OCI-LY7 (cell line): ENCODE results near the gene ATP6V0D1. TPM values are rescaled to one million over a fixed set of nuclear protein-coding genes. Genes with fewer than 3 reads are reported as not detected.

Source experiments
- BruUV-seq: library from RNA; stranded (reverse); fragments of 400-500 nt; replicated peaks from 2 replicates; lab custom pipeline; 2021; lab: Mats Ljungman, UMichigan
- CTCF ChIA-PET: fragments of 300-600 bp; sonication (Branson Sonifier 250); formaldehyde crosslinking; loops from one replicate; lab custom pipeline; 2022; ENCODE audit warnings: antibody characterized with exemption; ENCODE audit not compliant: unreplicated experiment; lab: Charles Lee
- POLR2A ChIA-PET: fragments of 300-600 bp; sonication (Branson Sonifier 250); formaldehyde crosslinking; loops from one replicate; lab custom pipeline; 2022; ENCODE audit warnings: antibody characterized with exemption; lab: Charles Lee
- DNase-seq: peaks from one replicate; pipeline ENCODE4 v3.0.0-alpha.2; 2015; ENCODE audit warnings: low spot score
- H2AFZ ChIP-seq: fragments of 200-600 bp; sonication (generic), shearing (Covaris generic); 2 replicates; pipeline ENCODE4 v1.6.1; 2014; ENCODE audit warnings: mild to moderate bottlenecking, antibody characterized with exemption, low read length, moderate library complexity
- H3K27ac ChIP-seq: fragments of 200-600 bp; sonication (generic); 2 replicates; pipeline ENCODE4 v1.5.1; 2014; ENCODE audit warnings: mixed run types, low read depth, mild to moderate bottlenecking, moderate library complexity, low read length, inconsistent platforms; ENCODE audit not compliant: poor library complexity, severe bottlenecking
- H3K36me3 ChIP-seq: fragments of 200-600 bp; sonication (generic); 2 replicates; pipeline ENCODE4 v1.6.1; 2014; ENCODE audit warnings: mild to moderate bottlenecking, antibody characterized with exemption, low read length, moderate library complexity, mixed read lengths; ENCODE audit not compliant: insufficient read depth
- H3K4me1 ChIP-seq: fragments of 200-600 bp; sonication (generic); 2 replicates; pipeline ENCODE4 v1.5.1; 2014; ENCODE audit warnings: mild to moderate bottlenecking, low read length; ENCODE audit not compliant: insufficient read depth, poor library complexity, severe bottlenecking
- H3K4me2 ChIP-seq: fragments of 200-600 bp; sonication (generic); 2 replicates; pipeline ENCODE4 v1.6.1; 2014; ENCODE audit warnings: mild to moderate bottlenecking, low read length
- H3K4me3 ChIP-seq: fragments of 200-600 bp; sonication (generic); 2 replicates; pipeline ENCODE4 v1.5.1; 2014; ENCODE audit warnings: mild to moderate bottlenecking, low read depth, low read length; ENCODE audit not compliant: poor library complexity, severe bottlenecking
- H3K79me2 ChIP-seq: fragments of 200-600 bp; sonication (generic); 2 replicates; pipeline ENCODE4 v1.6.1; 2016; ENCODE audit warnings: low read depth, mild to moderate bottlenecking, low read length, moderate library complexity, mixed read lengths; ENCODE audit not compliant: insufficient read depth
- H3K9me2 ChIP-seq: fragments of 200-600 bp; sonication (generic); 2 replicates; pipeline ENCODE4 v1.6.1; 2016; ENCODE audit warnings: mild to moderate bottlenecking, low read length, mixed read lengths; ENCODE audit not compliant: insufficient read depth
- H3K9me3 ChIP-seq: fragments of 200-600 bp; sonication (generic); 2 replicates; pipeline ENCODE4 v1.6.1; 2014; ENCODE audit warnings: mild to moderate bottlenecking, mixed run types, low read length, mixed read lengths
- H4K20me1 ChIP-seq: fragments of 200-600 bp; sonication (generic); 2 replicates; pipeline ENCODE4 v1.6.1; 2014; ENCODE audit warnings: mild to moderate bottlenecking, antibody characterized with exemption, low read length, moderate library complexity, mixed read lengths; ENCODE audit not compliant: insufficient read depth
- CTCF ChIP-seq: fragments of 200-600 bp; sonication (generic); conservative IDR thresholded peaks from 2 replicates; pipeline ENCODE4 v1.5.1; 2014; ENCODE audit warnings: mild to moderate bottlenecking, antibody characterized with exemption, low read length, moderate library complexity, mixed read lengths
- EZH2phosphoT487 ChIP-seq: fragments of 200-600 bp; sonication (generic); IDR thresholded peaks from 2 replicates; pipeline ENCODE4 v1.6.1; 2018; ENCODE audit warnings: low read depth, borderline replicate concordance, mild to moderate bottlenecking, mixed run types, antibody characterized with exemption, low read length, moderate library complexity, mixed read lengths
- intact Hi-C: fragments of 100-400 bp; cut with micrococcal nuclease; formaldehyde crosslinking; loops from one replicate; pipeline ENCODE4 v1.10.0; 2022; ENCODE audit not compliant: unreplicated experiment
- total RNA-seq, 2 experiments: library from RNA; depleted of rRNA in 1 of 2; stranded (reverse); fragments of >200 nt in 1 of 2; shearing (Covaris generic) in 1 of 2; gene quantifications; 2 replicates each; pipeline ENCODE4 v1.2.3, GENCODE V29; 2014 to 2022

Gene ATP6V0D1
- total RNA-seq, 2 experiments from 2014 or later = 24.4 to 38.0 TPM

- H3K4me2 ChIP-seq = no peak overlapping the region
- intact Hi-C loops = loop anchor here (5.0 kb wide), 2 partner anchors 47 to 117 kb away; partner anchors contain the start of gene PLEKHG4
- no peaks in the 10 kb centered on the region for H3K36me3 ChIP-seq
- H3K27ac ChIP-seq = no peak overlapping the region
- DNase-seq = no peak
- H3K4me3 ChIP-seq = no peak overlapping the region
- TF ChIP-seq CTCF = no peak
- no peak for TF ChIP-seq EZH2phosphoT487
- no peaks in the 10 kb centered on the region for H3K9me2 ChIP-seq
- ChIA-PET CTCF (no interaction called here), POLR2A (interaction anchor here (0.6 kb wide), 1 partner anchor 113 kb away, joined by 3 read pairs; no protein-coding TSS in a partner anchor)
- H4K20me1 ChIP-seq = no peaks in the 10 kb centered on the region
- no peak overlapping the region for H2AFZ ChIP-seq
- no peaks in the 10 kb centered on the region for H3K79me2 ChIP-seq
- H3K4me1 ChIP-seq = no peaks in the 10 kb centered on the region
- no peaks in the 10 kb centered on the region for H3K9me3 ChIP-seq
- no TSS peak for BruUV-seq
Observed at GRCh38 chr16:67394155-67395104, 86.5 kb downstream of the ATP6V0D1 start.

- no peak overlapping the region for H3K4me3 ChIP-seq
- intact Hi-C loops = no loop called here
- H3K4me1 ChIP-seq = no peaks in the 10 kb centered on the region
- POLR2A ChIA-PET = interaction anchor here (0.6 kb wide), 1 partner anchor 112 kb away, joined by 3 read pairs; no protein-coding TSS in a partner anchor
- no peaks in the 10 kb centered on the region for H3K36me3 ChIP-seq
- no peaks in the 10 kb centered on the region for H3K9me2 ChIP-seq
- CTCF ChIA-PET = no interaction called here
- no peaks in the 10 kb centered on the region for H3K9me3 ChIP-seq
- no peak overlapping the region for H3K4me2 ChIP-seq
- DNase-seq = no peak
- no TSS peak for BruUV-seq
- H2AFZ ChIP-seq = no peak overlapping the region
- TF ChIP-seq CTCF (no peak), EZH2phosphoT487 (no peak)
- H3K79me2 ChIP-seq = no peaks in the 10 kb centered on the region
- no peak overlapping the region for H3K27ac ChIP-seq
- no peaks in the 10 kb centered on the region for H4K20me1 ChIP-seq
Observed at GRCh38 chr16:67393788-67394154, 87.2 kb downstream of the ATP6V0D1 start.
